Measurements from ENCODE around the gene OR56A4.
A peak's percentile ranks its signal among the peaks of the same experiment; 100 is the strongest.

OR56A4 gene, protein sequence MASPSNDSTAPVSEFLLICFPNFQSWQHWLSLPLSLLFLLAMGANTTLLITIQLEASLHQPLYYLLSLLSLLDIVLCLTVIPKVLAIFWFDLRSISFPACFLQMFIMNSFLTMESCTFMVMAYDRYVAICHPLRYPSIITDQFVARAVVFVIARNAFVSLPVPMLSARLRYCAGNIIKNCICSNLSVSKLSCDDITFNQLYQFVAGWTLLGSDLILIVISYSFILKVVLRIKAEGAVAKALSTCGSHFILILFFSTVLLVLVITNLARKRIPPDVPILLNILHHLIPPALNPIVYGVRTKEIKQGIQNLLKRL

DNA sequence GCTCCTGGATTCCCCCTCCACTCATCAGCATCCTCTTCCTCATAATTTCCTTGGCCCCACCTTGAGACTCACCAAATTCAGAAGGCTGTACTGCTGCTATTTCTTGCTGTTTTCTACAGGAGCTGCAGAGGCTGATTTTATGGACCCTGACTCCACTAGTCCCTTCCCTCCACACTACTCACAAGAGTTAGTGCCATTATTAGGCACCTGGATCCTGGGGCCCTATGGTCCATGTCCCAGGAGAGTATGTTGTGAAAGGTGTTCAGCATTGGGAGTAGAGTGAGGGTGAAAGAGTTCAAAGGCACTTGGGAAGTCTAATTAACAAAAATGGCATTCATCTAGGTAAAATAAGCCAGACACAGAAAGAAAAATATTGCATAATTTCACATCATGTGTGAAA, at the start of gene OR56A4:
Gene OR56A4 (minus strand): TSS at position 101 of the 400 bp plus-strand sequence. CDS start 3,954 bp downstream, outside the sequence.
- no peak for DNase-seq (ENCODE audit: low spot score)

DNA sequence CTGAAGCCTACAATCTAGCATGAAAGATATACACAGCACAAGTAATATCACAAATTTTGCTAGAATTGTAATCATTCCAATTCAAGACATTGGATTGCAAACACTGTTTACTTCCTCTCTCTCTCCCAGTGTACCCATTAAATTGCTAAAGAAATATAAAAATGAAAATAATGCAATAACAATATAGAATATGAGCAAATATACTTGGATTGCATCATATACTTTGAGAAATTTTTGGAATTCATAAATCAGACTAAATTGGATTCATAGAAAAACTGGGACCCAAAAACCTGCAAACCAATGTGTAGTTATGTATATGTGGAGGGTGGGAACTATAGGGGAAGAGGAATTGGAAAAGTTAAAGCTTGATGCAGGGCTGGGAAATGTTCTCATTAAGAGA, 48.8 kb upstream of the OR56A4 start:
- no peak for DNase-seq (ENCODE audit: low spot score)

DNA sequence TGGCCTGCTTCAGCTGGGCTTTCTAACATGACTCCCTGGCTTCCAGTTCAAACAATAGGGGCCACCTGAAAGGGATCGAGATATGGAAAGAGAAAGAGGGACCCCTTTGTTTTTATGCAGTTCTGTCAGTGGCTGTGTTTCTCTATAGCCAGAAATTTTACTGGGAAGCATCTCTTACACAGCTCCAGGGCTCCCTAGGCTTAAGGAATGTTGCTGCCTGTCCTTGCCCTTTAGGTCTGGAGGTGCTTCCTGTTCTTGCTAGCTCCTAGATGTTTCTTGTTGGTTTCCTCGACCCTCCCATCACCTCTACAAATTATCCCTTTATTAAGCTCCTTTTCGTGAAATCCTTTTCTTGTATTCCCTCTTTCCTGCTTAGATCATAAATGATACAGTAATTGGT, 45.6 kb upstream of the OR56A4 start:
- no peak for DNase-seq (ENCODE audit: low spot score)

DNA sequence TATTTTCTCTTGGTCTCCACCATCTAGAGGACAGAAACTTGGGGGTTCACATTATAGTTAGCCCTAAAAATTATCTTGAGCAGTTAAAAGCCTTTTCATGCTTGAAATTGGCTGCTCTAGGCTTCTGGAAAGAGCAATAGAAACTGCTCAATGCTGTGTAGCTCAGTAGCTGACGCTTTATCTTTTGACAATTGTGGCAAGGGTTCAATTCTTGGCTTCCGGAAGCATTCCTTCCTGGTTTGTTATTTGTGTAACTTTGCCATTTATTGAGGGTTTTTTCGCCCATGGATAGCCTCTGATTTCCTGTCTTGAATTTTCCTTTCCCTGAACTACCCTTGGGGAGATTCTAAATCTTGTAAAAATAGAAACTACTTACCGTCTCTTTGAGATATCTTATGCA, 34.1 kb upstream of the OR56A4 start:
- no peak for DNase-seq (ENCODE audit: low spot score)

DNA sequence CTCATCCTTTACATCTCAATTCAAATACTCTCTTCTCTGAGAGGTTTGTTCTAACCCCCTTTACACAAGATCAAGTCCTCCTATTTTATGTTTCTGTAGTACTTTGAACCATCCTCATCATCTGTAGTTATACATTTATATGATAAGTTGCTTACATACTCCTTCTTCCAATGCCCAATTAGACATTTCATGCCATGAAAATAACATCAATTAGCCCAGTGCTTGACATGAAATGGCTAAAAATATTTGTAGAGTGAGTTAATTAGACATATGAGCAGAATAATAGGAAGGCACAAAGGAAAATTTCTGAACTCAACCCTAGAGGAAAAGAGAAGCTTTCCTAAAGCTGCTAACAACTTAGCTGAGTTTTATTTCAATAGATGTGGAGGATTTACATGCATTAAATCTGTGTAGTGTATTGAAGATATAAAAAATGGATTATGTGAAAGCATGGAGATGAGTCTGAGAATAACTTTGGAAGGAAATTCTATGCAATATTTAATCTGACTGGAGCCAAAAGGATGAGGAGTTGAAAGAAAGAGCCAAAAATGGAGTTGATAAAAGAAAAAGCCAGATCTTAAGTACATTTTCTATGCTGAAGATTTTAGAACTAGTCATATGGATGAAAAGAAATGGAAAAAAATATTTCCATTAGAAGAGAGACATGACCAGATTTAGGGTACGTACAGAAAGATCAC, 24.1 kb upstream of the OR56A4 start, which contains the start of gene OR56A1:
Gene OR56A1 (minus strand): TSS at position 51 of the 698 bp plus-strand sequence. CDS start 3,066 bp downstream, outside the sequence.
- no peak for DNase-seq (ENCODE audit: low spot score)

DNA sequence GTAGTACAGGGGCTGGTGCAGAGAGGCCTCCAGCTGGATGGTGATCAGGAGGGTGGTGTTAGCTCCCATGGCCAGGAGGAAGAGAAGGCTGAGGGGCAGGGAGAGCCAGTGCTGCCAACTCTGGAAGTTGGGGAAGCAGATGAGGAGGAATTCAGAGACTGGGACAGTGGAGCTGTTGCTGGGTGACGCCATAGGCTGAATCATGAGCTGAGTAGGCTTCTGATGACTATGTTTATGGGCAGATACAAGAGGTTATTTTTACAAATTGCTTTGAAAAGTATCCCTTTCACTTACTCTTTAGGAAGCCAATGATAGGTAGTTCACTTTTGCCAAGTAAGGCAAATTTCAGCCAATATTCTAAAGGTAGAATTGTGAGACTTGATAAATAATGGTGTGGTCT, 20.8 kb upstream of the OR56A4 start:
- DNase-seq (ENCODE audit: low spot score): no peak

DNA sequence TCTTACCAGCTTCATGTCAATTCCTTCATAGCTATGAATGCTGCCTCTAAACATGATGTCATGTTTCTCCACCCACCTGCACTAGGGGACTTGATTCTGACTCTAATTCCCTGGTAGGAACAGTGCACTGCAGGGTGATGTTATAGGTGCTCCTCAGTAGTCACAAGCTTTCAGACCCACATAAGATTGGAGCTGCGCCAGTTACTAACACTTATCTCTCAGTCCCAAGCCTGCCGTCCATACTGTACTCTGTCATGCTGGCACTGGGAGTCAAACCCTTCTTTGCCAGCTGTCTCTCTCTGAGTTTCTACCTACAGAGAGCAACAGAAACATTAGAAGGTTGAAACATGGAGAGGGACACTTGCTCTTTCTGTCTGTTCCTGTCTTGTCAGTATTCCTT, 18.3 kb upstream of the OR56A4 start:
- no peak for DNase-seq (ENCODE audit: low spot score)

DNA sequence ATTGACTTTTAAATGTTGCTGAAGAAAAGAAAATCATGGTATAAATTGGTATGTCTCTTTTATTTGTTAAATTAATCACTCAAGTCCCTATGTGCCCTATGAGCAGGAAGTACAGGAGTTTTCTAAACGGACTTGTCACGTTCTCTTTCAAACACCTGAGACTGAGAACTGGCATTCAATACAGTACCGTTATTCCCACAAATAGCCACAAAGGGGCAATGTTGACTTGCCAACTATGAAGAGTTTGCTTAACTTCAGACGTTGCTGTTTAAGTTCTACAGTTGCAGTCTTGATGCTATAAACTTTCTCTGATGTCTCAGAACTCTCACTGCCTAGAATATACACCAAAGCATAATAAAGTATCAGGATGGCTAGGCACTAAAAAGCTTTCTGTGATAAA, 16.2 kb upstream of the OR56A4 start:
- peak; percentile 44 for DNase-seq (ENCODE audit: low spot score)

DNA sequence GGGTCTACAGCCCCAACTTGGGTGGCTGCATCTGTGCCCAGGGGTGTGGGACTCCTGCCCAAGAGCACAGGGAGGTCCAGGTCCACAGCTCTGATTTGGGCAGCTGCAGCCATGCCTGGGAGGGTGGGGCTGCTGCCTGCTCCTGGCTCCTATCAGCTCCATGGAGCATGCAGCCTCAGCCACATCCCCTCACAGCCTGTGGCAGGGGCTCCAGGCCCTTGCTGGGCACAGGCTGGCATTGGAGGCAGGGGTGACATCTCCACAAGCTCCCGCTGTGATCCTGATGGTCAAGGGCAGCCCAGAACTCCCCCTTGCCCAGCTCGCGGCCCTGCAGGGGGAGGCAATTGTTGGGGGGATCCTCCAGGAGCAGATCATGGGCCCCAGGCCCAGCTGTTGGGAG, 6.3 kb upstream of the OR56A4 start:
- no peak for DNase-seq (ENCODE audit: low spot score)

DNA sequence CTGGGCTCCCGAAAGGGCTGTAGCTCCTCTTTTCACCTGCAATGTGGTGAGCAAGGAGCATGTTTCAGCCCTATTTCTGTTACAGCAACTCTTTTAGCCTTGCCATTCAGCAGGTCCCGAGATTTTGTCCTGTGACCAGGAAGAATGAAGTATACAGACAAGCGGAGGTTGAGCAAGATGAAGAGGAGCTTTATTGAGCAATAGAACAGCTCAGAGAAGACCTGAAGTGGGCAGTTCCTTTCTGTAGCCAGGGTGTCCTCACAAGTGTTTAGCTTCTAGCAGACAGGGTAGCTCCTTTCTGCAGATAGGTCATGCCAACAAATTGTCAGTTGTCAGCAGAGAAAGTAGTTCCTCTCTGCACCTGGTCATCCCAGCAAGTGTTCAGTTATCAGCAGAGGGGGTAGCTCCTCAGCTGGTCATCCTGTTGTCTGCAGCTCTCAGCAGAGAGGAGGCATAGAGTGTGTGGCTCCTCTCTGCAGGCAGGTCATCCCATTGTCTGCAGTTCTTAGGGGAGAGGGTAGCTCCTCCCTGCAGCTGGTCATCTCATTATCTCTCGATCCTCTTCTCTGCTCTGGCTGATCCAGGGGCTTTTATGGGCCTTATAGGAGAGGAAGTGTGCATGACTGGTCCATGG, 5.4 kb upstream of the OR56A4 start:
- DNase-seq (ENCODE audit: low spot score): no peak

DNA sequence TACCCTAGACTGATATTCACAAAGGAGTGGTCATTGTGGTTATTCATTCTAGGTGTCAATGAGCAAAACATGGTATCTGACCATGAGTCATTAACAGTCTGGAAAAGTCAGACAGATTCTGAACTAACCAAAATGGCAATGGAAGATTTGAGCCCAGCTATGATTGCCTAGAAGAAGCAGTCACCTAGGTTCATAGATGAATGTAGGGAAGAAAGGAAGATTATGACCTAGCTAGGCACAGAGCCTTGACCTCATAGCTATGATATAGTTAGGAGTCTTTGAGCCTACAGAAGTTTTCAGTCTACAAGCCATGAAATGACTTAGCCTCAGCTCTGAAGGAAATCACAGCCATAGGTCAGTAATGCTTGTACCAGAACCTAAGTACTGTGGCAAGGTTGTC, 351 bp downstream of the OR56A4 start:
- peak; percentile 3 for DNase-seq (ENCODE audit: low spot score)

DNA sequence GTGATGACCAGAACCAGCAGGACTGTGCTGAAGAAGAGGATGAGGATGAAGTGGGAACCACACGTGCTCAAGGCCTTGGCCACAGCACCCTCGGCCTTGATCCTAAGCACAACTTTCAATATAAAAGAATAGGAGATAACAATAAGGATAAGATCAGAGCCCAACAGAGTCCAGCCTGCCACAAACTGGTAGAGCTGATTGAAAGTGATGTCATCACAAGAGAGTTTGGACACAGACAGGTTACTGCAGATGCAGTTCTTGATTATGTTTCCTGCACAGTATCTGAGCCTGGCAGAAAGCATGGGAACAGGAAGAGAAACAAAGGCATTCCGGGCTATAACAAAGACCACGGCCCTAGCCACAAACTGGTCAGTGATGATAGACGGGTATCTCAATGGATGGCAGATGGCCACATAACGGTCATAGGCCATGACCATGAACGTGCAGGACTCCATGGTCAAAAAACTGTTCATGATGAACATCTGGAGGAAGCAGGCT, 4.5 kb downstream of the OR56A4 start:
- DNase-seq (ENCODE audit: low spot score): no peak

DNA sequence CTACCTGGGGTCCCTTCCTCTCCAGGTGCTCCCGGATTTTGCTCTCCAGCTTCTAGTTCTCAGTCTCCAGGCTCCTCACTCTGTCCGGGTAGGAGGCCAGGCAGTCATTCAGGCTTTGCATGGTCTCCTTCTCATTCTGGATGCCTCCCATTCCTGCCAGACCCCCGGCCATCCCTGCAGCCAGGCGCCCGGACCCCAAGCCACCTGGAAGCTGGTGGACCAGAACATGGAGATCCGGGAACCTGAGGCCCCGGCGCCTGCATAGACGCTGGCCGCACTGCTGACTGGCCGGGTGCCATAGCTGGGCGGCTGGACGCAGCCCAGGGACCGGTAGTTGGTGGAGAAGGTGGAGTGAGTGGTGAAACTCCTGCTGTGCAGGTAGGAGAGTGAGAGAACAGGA, 12.0 kb downstream of the OR56A4 start:
- no peak for DNase-seq (ENCODE audit: low spot score)

DNA sequence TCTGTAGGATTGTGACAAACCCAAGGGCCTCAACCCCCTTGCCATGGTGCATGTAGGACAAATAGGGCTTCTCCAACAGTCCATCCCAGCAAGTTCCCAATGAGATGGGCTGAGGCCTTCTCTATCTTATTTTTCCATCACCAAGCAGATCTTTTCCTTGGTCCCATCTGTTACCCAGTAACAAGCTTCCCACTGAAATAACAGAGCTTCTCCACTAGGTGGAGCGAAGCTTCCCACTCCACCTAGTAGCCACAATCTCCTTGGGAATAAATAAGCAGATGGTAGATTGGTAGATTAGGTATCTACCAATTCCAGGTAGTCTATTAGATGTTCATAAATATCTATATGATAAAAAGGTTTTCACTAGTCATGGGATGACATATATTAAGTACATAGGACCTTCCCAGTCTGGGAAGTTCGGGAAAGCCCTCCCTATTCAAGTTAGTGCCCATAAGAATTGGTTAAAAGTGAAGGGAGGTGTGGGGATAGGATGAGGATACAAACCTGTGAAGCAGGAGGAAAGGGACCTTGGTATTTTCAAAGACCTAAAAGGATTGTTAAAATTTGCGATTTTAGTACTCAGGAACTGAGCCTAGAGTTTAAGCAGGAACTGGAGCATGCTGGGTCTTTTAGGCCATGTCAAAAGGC, 14.0 kb downstream of the OR56A4 start:
- DNase-seq (ENCODE audit: low spot score): peak; percentile 28

DNA sequence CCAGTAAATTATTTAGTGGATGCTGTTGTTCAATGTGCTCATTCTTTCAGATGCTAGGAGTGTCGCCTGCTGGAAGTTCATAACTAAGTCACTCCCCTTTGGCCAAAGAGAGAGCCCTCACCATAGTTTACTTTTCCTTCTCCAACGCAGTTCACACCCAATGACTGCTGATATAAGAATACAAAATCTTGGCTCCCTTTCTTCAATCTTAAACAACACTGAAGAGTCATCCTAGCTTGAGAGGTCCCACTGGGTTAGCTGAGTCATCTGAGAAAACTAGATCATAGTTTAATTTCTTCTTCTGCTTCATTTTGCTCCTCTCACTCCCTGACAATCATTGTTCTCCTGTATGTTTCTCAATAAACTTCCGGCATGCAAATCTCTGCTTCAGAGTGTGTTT, 14.6 kb downstream of the OR56A4 start:
- DNase-seq (ENCODE audit: low spot score): no peak

DNA sequence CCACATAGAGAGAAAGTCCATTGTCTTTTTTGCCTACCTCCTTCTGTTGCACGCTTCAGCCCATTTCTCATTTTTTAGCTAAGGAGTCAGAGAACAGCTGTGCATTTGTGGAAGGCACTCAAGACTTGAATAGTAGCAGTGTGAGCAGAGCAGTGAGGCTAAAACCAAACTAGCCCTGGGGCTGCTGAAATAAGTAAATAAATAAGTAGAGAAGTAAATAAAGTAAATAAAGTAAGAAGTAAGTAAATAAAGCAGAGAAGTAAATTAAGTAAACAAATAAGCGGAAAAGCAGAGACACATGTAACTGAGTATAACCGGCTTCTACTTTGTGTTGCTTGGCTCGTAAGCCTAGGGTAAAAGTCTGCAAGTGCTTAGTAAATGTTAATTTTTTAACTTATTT, 17.5 kb downstream of the OR56A4 start:
- DNase-seq (ENCODE audit: low spot score): no peak

DNA sequence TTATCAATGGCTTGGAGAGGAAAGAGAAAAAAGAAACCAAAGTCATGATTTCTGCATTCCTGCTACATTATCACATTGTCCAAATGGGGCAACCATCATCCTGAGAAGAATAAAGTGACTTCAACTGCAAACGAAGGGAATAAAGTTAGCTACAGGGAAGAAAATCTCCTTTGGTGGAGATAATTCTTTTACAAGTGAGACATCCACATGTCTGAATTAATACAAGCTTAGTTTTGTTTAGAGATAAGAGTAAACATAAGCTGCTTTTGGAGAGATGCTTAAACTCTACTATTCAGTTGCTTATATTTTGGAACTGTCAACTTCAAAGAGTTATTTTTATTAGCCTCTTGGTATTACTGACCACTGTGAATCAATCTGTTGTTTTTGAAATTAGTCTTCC, 19.9 kb downstream of the OR56A4 start, which contains the start of gene OR52L1:
Gene OR52L1 (minus strand): TSS at position 101 of the 400 bp plus-strand sequence. CDS start 55 bp downstream, at position 46.
- no peak for DNase-seq (ENCODE audit: low spot score)

DNA sequence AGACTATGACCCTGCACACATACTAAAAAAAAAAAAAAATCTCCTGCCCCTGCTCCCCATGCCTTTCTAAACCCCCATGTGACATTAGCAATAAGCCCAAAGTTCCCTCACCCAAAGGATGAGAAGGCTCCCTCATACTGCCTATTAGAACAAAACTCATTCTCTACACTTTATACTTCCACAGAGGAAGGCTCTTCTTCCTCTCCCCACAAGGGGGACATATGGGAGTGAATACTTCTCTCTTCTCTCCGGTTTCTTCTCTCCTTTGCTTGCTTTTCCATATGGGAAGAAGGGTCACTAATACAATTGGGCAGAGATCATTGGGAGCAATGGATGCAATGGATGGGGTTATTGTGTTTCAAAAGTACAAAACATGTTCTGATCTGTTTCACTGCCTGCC, 23.3 kb downstream of the OR56A4 start:
- no peak for DNase-seq (ENCODE audit: low spot score)

DNA sequence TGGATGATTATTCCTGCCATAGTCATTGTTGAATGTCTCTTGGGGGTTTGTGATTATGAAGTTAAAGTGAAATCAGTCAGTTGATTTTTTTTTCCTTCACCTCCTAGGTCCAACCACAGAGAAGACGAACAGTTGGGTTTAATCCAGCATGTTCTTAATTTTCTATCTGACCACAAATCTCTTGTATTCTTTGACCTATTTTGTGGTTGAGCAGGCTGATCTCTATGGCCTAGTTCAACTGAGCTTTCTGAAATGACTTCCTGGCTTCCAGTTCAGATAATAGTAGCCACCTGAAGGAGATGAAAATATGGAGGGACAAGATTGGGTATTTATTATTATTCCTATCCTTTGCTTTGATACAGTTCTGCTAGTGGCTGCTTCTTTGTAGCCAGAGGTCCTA, 33.2 kb downstream of the OR56A4 start:
- DNase-seq (ENCODE audit: low spot score): no peak

DNA sequence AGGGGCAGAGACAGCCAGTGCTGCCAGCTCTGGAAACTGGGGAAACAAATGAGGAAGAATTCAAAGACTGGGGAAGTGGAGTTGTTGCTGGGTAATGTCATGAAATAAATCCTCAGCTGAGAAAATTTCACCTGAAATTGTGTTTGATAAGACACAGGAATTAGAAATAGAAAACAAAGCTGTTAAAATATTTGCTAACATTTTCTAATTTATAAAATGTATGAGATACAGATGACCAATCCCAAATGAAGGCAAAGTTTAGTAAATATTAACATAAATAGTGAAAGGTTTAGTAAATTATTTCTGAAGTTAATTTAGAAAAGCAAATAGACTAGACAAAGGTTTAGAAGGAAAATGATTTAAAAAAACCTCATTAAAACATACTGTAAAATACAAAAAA, 38.4 kb downstream of the OR56A4 start, which contains the start of gene OR56A5:
Gene OR56A5 (minus strand): TSS at position 101 of the 400 bp plus-strand sequence. CDS start 0 bp downstream, at position 101.
- DNase-seq (ENCODE audit: low spot score): no peak

DNA sequence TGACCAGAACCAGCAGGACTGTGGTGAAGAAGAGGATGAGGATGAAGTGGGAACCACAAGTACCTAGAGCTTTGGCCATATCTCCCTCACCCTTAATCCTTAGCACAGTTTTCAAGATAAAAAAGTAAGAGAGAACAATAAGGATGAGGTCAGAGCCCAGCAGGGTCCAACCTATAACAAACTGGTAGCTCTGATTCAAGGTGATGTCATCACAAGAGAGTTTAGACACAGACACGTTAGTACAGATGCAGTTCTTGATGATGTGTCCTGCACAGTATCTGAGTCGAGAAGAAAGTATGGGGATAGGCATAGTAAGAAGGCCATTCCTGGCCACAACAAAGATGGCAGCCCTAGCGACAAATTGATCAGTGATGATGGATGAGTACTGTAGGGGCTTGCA, 39.0 kb downstream of the OR56A4 start:
- peak; percentile 15 for DNase-seq (ENCODE audit: low spot score)

DNA sequence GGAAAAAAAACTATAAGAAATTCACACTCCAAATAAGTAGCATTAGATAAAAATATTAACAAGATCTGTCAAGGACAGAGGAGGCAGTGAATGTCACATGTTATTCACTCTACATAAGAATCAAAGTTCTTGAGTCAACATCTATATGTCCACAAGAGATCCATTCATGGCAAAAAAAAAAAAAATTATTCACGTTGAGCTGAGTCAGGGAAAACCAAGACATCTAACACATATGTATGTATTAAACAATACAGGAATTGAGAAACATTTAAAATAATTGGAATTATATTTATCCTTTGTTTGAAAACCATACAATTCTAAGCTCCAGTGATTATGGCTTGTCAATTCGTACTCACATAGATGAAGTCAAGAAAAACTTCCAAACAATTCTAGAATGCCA, 39.8 kb downstream of the OR56A4 start:
- DNase-seq (ENCODE audit: low spot score): no peak
